OCI-M1 (cell line): ENCODE measurements around the gene PRPF6.

Experiments used
- DNase-seq: peaks from one replicate; lab custom pipeline; 2025; lab: John Stamatoyannopoulos, UW

The PRPF6 gene

DNA sequence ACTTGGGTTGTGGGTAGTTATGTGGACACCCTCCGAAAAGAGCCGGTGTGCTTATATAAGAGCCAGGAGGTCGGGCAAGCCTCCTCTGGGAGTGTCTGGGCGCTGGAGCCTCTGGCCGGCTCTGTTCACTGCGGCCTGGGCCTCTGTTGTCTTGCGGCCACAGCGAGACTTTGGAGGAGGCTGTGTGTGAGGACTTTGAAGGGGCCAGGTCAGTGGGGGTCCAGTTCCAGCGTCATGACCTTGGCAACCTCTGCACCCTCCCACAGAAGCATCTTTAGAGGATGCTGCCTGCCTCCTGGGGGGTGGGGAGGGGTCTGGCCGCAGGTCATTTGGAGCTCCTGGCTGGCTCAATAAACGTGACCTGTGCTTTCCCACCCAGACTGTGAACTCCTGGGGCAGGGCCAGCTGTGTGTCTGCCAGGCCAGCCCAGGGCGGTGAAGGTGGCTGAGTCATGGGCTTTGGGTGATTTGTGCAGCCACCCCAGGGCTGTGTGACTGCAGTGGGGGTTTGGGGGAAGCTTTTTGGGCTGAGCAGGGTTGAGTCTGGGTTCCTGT is 83.3 kb downstream of the PRPF6 start:
- no peak for DNase-seq

GRCh38 chr20:64065062-64065973 is 84.4 kb downstream of the PRPF6 start:
- no peak for DNase-seq

DNA sequence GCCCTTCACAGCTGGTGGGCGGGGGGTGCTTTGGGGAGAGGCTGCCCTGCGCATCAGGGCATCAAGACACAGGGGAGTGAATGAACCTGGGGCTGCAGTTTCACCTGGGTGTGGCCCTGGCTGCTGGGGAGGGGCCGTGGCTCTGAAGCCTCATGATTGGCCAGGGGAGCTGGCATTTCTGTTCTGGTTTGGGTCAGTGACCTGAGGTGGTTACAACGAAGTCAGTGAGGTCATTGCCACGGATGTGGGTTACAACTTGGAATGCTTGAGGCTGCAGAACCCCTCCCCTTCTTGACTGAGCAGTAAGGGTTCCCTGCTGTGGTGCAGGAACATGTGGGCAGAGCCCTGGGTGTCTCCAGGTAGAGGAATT is 85.0 kb downstream of the PRPF6 start:
- peak; percentile 51 for DNase-seq

DNA sequence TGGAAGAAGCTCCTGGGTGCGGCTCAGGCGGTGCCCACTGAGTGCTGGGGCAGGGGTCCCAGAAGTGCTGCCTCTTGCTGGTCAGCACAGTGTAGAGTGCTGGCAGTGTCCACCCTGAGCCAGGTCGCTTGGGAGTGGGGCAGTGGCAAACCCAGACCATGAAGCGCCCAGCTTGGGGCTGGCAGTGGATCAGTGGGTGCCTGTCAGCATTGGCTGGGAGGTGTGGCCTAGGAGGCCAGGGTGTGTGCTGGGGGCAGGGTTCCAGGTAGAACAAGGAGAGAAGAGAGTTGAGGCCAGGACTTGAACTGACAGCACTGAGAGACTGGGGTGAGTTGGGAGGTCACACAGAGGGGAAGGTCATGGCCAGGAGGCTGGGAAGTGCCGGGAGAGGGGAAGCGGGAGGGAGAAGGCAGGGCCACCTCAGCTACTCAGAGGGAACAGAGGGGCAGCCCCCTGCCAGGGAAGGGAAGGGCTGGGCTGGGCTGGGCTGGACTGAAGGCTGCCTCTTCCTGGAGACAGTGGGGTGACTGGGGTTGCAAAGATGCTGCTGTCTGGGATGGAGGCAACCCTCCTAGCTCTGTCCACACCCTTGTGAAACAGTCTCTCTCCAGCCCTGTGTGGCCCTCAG is 86.2 kb downstream of the PRPF6 start:
- DNase-seq = no peak

DNA sequence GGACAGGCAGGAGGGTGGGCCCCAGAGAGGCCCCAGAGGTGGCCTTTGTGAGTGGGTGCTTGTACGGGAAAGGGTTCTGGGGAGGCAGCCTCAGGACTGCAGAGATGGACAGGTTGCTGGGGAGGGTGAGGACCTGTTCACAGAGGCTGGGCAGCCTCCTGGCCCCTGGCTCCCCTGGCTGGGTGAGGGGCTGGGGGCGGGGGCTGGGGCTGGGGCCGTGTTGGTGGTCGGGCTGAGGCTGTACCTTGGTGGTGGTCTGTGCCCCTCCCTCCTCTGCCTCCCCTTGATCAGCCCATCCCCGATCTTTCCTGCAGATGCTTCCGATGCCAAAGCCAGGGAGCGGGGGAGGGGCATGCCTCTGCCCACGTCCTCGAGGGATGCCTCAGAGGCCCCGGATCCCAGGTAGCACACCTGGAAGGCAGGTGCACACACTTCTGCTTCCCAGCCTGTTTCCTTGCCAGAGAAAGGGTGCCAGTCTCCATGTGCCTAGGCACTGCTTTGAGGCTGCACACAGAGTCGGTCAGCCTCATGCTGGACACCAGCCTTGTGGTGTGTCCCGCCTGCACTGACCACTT is 86.9 kb downstream of the PRPF6 start:
- no peak for DNase-seq

- DNase-seq = peak; percentile 87
Measured at GRCh38 chr20:64068386-64069208, 87.7 kb downstream of the PRPF6 start.

- no peak for DNase-seq
Measured at GRCh38 chr20:64069209-64069613, 88.3 kb downstream of the PRPF6 start.

- DNase-seq = peak; percentile 53
Measured at GRCh38 chr20:64069614-64070243, 88.8 kb downstream of the PRPF6 start.

DNA sequence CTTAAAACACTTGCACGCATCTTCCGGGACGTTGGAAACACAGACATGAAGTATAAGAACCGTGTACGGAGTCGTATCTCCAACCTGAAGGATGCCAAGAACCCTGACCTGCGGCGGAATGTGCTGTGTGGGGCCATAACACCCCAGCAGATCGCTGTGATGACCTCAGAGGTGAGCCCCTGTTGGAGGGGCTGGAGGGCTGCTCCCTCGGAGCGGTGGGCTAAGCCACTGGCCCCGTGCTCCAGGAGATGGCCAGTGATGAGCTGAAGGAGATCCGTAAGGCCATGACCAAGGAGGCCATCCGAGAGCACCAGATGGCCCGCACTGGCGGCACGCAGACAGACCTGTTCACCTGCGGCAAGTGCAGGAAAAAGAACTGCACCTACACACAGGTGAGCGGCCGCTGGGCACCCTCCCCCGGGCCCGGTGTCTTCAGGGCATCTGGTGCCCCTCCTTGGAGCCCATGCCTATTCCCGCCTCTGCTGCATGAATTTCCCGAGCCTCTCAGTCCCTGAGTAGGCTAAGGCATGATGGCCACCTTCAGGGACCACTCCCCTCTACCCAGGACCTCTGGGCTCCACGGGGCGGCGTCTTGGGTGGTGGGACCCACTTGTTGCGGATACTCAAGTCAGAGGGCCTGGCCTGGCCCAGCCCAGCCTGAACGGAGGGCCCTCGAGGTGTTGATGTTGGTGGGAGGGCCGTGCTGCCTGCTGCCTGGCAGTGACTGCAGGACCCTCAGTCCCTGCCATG is 89.5 kb downstream of the PRPF6 start:
- DNase-seq = no peak

DNA sequence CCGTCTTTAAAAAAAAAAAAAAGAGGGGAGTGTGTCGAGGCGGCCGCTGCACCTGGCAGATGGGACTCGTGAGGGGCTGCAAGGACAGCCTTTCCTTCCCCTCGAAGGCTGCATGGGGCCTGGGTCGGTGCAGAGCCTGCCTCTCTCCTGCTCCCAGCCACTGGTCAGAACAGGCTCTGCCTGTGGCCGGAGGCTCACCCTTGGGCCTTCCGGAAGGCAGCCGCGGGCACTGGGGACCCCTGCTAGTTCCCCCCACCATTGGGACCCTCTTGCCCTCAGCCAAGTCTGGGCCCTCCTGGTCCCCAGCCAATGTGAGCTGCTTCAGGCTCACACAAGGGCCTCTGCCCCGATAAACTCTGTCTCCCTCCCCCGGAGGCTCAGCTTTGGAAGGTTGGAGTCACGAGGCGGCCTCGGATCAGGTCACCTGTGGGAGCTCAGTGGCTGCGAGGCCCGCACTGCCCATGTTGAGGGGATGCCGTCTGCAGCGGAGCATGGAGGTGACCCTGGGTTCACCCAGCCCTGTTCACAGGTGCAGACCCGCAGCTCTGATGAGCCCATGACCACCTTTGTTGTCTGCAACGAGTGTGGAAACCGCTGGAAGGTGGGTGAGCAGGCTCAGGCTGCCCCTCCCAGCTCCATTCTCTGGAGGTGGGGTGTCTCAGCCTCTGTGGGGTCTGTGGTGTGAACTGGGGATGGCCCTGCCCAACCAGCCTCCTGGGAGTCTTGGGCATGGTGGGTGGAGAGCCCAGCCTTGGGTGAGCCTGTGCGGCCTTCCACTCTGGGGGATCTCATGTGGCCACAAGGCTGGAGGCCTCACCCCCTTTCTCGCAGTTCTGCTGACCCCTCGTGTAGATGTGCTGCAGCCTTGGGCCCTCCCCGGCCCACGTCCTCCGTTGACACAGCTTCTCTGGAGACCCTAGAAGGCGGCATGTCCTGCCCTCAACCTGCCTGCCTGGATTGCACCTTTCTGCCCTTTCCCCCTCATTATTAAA is 90.7 kb downstream of the PRPF6 start:
- no peak for DNase-seq

DNA sequence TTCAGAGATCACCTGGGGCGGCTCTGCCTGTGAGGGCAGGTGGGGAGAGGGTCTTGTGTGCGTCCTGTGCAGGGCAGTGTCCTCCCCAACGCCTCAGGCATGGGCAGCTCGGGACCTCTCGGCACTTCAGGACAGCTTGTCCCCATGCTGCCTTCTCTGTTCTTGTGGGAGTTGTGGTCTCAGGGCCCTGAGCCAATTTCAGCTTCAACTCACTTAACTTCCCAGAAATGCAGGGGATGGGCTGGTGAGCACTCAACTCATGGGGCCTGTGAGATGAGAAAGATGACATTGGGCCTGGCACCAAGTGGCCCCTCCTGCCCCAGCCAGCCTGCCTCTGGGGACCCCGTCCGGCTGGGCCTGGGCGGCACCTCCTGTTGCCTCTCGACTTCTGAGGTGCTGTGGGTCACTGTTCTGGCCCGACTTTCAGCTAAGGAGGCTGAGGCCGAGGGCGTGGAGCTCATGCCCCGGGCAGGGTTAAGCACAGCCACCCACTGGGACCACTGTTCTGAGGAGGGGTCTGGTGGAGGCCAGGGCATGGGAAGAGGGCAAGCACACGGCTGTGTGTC is 91.6 kb downstream of the PRPF6 start:
- peak; percentile 67 for DNase-seq

GRCh38 chr20:64073476-64074183 is 92.7 kb downstream of the PRPF6 start:
- no peak for DNase-seq

- DNase-seq = no peak
Measured at GRCh38 chr20:64074184-64074789, 93.4 kb downstream of the PRPF6 start.

DNA sequence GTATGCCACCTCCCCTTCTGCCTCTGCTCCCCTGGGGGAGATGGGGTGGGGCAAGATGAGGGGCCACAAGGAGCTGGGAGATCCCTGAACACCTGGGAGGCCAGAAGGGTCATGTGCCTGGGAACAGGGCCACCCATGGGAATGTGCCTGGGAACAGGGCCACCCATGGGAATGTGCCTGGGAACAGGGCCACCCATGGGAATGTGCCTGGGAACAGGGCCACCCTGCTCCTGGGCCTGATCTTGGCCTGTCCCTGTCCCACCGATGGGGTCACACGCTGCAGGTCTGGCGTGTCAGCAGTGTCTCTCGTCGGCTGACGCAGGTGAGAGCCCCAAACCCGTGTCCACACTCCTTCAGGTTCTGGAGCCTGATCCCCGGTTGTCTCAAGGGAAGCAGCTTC is 94.0 kb downstream of the PRPF6 start:
- no peak for DNase-seq

GRCh38 chr20:64075556-64075955 is 94.6 kb downstream of the PRPF6 start:
- DNase-seq = no peak

GRCh38 chr20:64076061-64076997 is 95.4 kb downstream of the PRPF6 start:
- DNase-seq = no peak

DNA sequence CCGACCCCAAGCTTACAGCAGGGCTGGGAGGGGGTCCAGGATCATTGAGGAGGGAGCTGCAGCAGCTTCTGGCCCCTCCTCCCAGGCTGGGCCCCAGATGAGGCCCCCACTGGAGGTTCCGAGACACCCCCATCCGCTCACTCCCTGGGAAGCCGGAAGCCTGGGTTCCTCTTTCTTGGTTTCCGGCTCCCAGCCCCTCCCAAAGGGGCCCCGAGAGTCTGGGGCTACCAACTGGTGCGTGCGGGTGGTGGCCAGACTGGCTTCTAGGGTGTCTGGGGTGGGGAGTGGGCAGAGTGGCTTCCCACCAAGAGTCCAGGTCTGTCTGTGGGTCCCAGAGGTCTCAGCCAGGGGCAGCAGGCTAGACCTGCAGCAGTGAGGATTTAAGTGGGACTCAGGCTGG is 96.2 kb downstream of the PRPF6 start:
- DNase-seq = no peak
